K562 (cell line): Measurements from ENCODE around the gene MAPK1IP1L. TPM values are rescaled to one million over a fixed set of nuclear protein-coding genes. Genes with fewer than 3 reads are reported as not detected.
A peak's percentile ranks its signal among the peaks of the same experiment; 100 is the strongest.

Experiments used
- ATAC-seq: fragments of 200-7000 bp; cut with Tn5 transposase; 3 replicates; pipeline ENCODE4 v1.9.1; 2020; ENCODE audit warnings: moderate library complexity
- BruUV-seq: library from RNA; stranded (reverse); fragments of 400-500 nt; replicated peaks from 2 replicates; lab custom pipeline; 2021; lab: Mats Ljungman, UMichigan
- CTCF ChIA-PET: fragments of 300-600 bp; formaldehyde crosslinking; extraction: SDS; loops from one replicate; lab custom pipeline; 2021; ENCODE audit warnings: low intra/inter-chr PET ratio; lab: Yijun Ruan, JAX
- POLR2A ChIA-PET: fragments of 300-600, 350-650 bp; sonication (Branson Sonifier 250); formaldehyde crosslinking; extraction: SDS; loops from one replicate; lab custom pipeline; 2021; ENCODE audit warnings: antibody characterized with exemption, inconsistent platforms; lab: Yijun Ruan, JAX
- DNase-seq, 4 experiments: peaks; one replicate each; pipeline versions ENCODE4 v3.0.0 to v3.0.0-alpha.2; 2011 to 2018; ENCODE audit warnings: low spot score in 3 of 4, mixed read lengths in 3 of 4; ENCODE audit errors: extremely low read depth in 1 of 4
- FAIRE-seq: peaks from 2 replicates; lab custom pipeline; 2011; peaks lifted over from hg19 to GRCh38; lab: Jason Lieb, UNC
- H2AFZ ChIP-seq: 2 replicates; pipeline ENCODE4 v1.6.0; 2011; ENCODE audit warnings: low read depth, low read length, control low read depth, inconsistent platforms
- H3K27ac ChIP-seq: fragments of 200-600 bp; 3 replicates; pipeline ENCODE4 v1.8.0; 2011; ENCODE audit warnings: low read depth, mild to moderate bottlenecking, control low read depth, inconsistent platforms, low read length, moderate library complexity, mixed read lengths; ENCODE audit errors: extremely low read depth
- H3K27me3 ChIP-seq, 2 experiments: fragments of 300-600 bp in 1 of 2; 2 replicates in 1 of 2; 3 replicates in 1 of 2; pipeline versions ENCODE4 v1.6.0 to v1.8.0; 2011; ENCODE audit warnings: inconsistent platforms in 2 of 2, low read length in 2 of 2, mild to moderate bottlenecking in 1 of 2, mixed read lengths in 1 of 2, moderate library complexity in 1 of 2; ENCODE audit not compliant: control insufficient read depth in 2 of 2, insufficient read depth in 2 of 2
- H3K36me3 ChIP-seq: fragments of 300-600 bp; 3 replicates; pipeline ENCODE4 v1.8.0; 2011; ENCODE audit warnings: mild to moderate bottlenecking, low read length, inconsistent platforms; ENCODE audit not compliant: control insufficient read depth, insufficient read depth
- H3K4me1 ChIP-seq, 2 experiments: fragments of 200-600 bp in 1 of 2; replicated peaks in 1 of 2; 2 replicates in 1 of 2; 3 replicates in 1 of 2; pipeline versions ENCODE4 v1.5.1 to v1.8.0; 2011; ENCODE audit warnings: inconsistent platforms in 2 of 2, low read length in 2 of 2, mild to moderate bottlenecking in 1 of 2, mixed read lengths in 1 of 2, moderate library complexity in 1 of 2; ENCODE audit not compliant: control insufficient read depth in 2 of 2, insufficient read depth in 2 of 2
- H3K4me2 ChIP-seq: 2 replicates; pipeline ENCODE4 v1.6.1; 2011; ENCODE audit warnings: low read length, control low read depth, inconsistent platforms, mixed read lengths; ENCODE audit not compliant: insufficient read depth
- H3K4me3 ChIP-seq: fragments of 200-600 bp; sonication (generic), shearing (Covaris generic); 2 replicates; pipeline ENCODE4 v1.5.1; 2016; ENCODE audit warnings: control low read depth, inconsistent platforms
- H3K79me2 ChIP-seq: fragments of 200-600 bp; 3 replicates; pipeline ENCODE4 v1.8.0; 2011; ENCODE audit warnings: low read length, inconsistent platforms; ENCODE audit not compliant: control insufficient read depth, insufficient read depth
- H3K9ac ChIP-seq, 2 experiments: 2 replicates each; pipeline versions ENCODE4 v1.6.0 to v1.6.1; 2011; ENCODE audit warnings: low read depth in 2 of 2, low read length in 2 of 2, control low read depth in 1 of 2, inconsistent platforms in 1 of 2, mild to moderate bottlenecking in 1 of 2, mixed read lengths in 1 of 2; ENCODE audit not compliant: insufficient read depth in 1 of 2
- H3K9me1 ChIP-seq: one replicate; pipeline ENCODE4 v1.6.0; 2011; ENCODE audit warnings: inconsistent platforms, mild to moderate bottlenecking, low read length, moderate library complexity; ENCODE audit not compliant: control insufficient read depth, insufficient read depth
- H3K9me3 ChIP-seq: replicated peaks from 2 replicates; pipeline ENCODE4 v1.5.1; 2011; ENCODE audit warnings: low read depth, low read length, inconsistent platforms; ENCODE audit not compliant: control insufficient read depth, insufficient read depth
- H4K20me1 ChIP-seq: replicated peaks from 2 replicates; pipeline ENCODE4 v1.6.1; 2011; ENCODE audit warnings: low read length, inconsistent platforms, mixed read lengths; ENCODE audit not compliant: control insufficient read depth, insufficient read depth
- CBFA2T3 ChIP-seq: fragments of 450-650 bp; IDR thresholded peaks from 2 replicates; pipeline ENCODE4 v1.6.1; 2017
- ETV1 ChIP-seq: fragments of 450-650 bp; conservative IDR thresholded peaks from 2 replicates; pipeline ENCODE4 v1.6.1; 2016; ENCODE audit warnings: missing genetic modification characterization, control low read depth, low read depth, missing compliant biosample characterization
- HMG20A ChIP-seq: fragments of 450-650 bp; formaldehyde crosslinking; conservative IDR thresholded peaks from 2 replicates; pipeline ENCODE4 v1.4.0; 2020; ENCODE audit warnings: mild to moderate bottlenecking, mixed read lengths
- WGBS: fragments of 100-300 bp; shearing (Covaris generic); methylation state at CpG from one replicate; pipeline ENCODE4 v1.1.6; 2016; ENCODE audit warnings: low coverage, mixed read lengths; ENCODE audit not compliant: insufficient coverage; ENCODE audit errors: missing lambda C conversion rate; 5-methylcytosine and 5-hydroxymethylcytosine counted together
- in situ Hi-C: fragments of 300-500 bp; cut with MboI; formaldehyde crosslinking; loops from 4 replicates; pipeline ENCODE4 v1.15.0; 2018; ENCODE audit warnings: inconsistent platforms, mixed read lengths
- intact Hi-C: fragments of 100-400 bp; cut with micrococcal nuclease; formaldehyde crosslinking; loops from 2 replicates; pipeline ENCODE4 v1.14.2; 2022
- polyA plus RNA-seq, 8 experiments: library from polyadenylated mRNA; depleted of rRNA in 4 of 8; stranded (reverse) in 5 of 8; unstranded in 3 of 8; fragments of >200 nt; fragmentation: Nextera tagmentation in 2 of 8; fragmentation: Illumina TruSeq in 1 of 8; extraction: Ambion mirVana in 2 of 8; extraction: Trizol in 1 of 8; gene quantifications; 2 replicates each; pipeline versions ENCODE4 v1.2.1 to v1.2.3, GENCODE V29; 2011 to 2014; ENCODE audit warnings: inconsistent platforms in 1 of 8, missing spikeins in 1 of 8
- total RNA-seq, 7 experiments: library from RNA; depleted of rRNA in 6 of 7; stranded (reverse); fragments of >200 nt in 6 of 7; fragmentation: Illumina TruSeq in 2 of 7; extraction: Trizol in 2 of 7; gene quantifications; 2 replicates each; pipeline versions ENCODE4 v1.2.1 to v1.2.3, GENCODE V29; 2011 to 2021; ENCODE audit warnings: low replicate concordance in 1 of 7

Gene MAPK1IP1L
- total and polyA plus RNA-seq, 9 of the 15 experiments (the other 6 are each of a cell fraction or from before 2014, with no cell fraction given), result 32.7 to 99.4 (median 49.8) TPM

DNA sequence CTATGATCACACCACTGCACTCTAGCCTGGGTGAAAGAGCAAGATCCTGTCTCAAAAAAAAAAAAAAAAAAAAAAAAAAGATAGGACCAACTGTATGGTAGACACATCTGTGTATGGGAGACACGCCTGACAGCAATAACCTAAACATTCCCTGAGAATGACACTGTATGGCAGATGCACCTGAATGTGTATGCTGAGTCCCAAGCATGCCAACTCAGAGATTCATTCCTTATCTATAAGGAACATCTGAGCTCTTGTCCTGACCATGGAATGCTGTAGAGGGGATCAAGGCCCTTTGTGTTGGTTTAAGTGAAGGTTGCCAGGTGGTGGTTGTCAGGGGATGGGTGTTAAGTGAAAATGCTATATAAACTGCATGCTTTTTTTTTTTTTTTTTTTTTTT is 58.4 kb downstream of the MAPK1IP1L start:
- Histone ChIP-seq H3K9me3 (no peaks in the 10 kb centered on the region; the same call in 1 of the 2 replicates), H3K4me1 (peaks cover 8 to 13% of the 10 kb centered on the region in 2 experiments; a peak in 4 of 5 replicates), H3K79me2 (no peaks in the 10 kb centered on the region), H3K27ac (no peak overlapping the region), H3K4me3 (no peak overlapping the region), H3K27me3 (no peaks in the 10 kb centered on the region), H3K36me3 (no peaks in the 10 kb centered on the region), H3K9ac (no peak overlapping the region), H4K20me1 (no peaks in the 10 kb centered on the region), H3K4me2 (no peak overlapping the region), H2AFZ (no peak overlapping the region), H3K9me1 (no peaks in the 10 kb centered on the region)
- in situ Hi-C loops (no loop called here), intact Hi-C loops (no loop called here)
- FAIRE-seq (no peak), DNase-seq (no peak), ATAC-seq (no peak)
- ChIA-PET CTCF (no interaction called here), POLR2A (no interaction called here)
- TF ChIP-seq ETV1 (no peak), CBFA2T3 (peak; percentile 13; the same call in 1 of the 2 replicates)
- WGBS, result no CpG with 5 or more reads among the region's 1 CpG
- no TSS peak for BruUV-seq

DNA sequence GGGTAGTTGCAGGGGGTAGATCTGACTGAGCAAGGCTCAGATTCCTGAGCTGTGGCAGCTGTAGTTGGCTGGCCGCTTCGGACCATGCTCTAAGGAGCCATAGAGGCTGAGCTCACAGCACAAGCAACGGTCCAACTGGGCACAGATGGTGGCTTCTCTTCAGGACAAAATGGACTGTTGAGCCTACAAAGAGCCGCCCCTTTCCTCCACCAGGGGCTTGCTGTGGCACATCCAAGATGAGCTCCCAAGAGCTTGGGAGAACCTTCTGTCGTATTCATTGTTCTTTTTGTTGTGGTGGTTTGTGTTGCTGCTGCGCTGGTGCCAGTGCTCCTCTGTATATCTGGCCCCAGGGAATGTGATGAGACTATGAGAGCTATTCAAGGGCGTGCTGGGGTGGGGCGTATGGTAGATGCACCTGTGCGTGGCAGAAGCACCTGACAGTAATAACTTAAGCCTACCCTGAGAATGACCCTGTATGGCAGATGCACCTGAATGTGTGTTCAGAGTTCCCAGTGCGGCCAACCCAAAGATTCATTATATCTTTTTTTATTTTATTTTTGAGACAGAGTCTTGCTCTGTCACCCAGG is 59.8 kb downstream of the MAPK1IP1L start:
- 86% methylated on average over 8 of the region's 10 CpGs for WGBS
- H3K27ac ChIP-seq, result no peak overlapping the region
- in situ Hi-C loops (no loop called here), intact Hi-C loops (no loop called here)
- TF ChIP-seq HMG20A (CRISPR knock-in tag), result no peak
- no peaks in the 10 kb centered on the region for H3K36me3 ChIP-seq
- no peaks in the 10 kb centered on the region for H3K27me3 ChIP-seq
- POLR2A ChIA-PET, result no interaction called here
- H3K4me1 ChIP-seq, result peaks cover 9 to 20% of the 10 kb centered on the region in 2 experiments; a peak in 4 of 5 replicates
- H3K4me2 ChIP-seq, result no peak overlapping the region
- H3K9me3 ChIP-seq, result no peaks in the 10 kb centered on the region; the same call in 1 of the 2 replicates
- H2AFZ ChIP-seq, result no peak overlapping the region
- no peak overlapping the region for H3K9ac ChIP-seq
- no peak for DNase-seq
- H4K20me1 ChIP-seq, result no peaks in the 10 kb centered on the region
- H3K79me2 ChIP-seq, result no peaks in the 10 kb centered on the region
- no peak for ATAC-seq
- CTCF ChIA-PET, result no interaction called here
- no peaks in the 10 kb centered on the region for H3K9me1 ChIP-seq
- BruUV-seq, result no TSS peak
- FAIRE-seq, result no peak
- no peak overlapping the region for H3K4me3 ChIP-seq
